Measurements from ENCODE around the gene SLC27A2.

- no peak for TF ChIP-seq CTCF (IDR thresholded peaks at IDR 0.05; ENCODE audit: low read depth, low read length)
- no peak for TF ChIP-seq POLR2A (IDR thresholded peaks at IDR 0.05; ENCODE audit: extremely low read depth, insufficient read length)
Measured at GRCh38 chr15:50218291-50218690, 36.3 kb downstream of the SLC27A2 start.
